Skeletal muscle tissue (tissue), 4 donors: ENCODE measurements around the gene VAT1. TPM values are rescaled to one million over a fixed set of nuclear protein-coding genes. Genes with fewer than 3 reads are reported as not detected.

Experiments
- H3K27ac ChIP-seq: one replicate; pipeline ENCODE4 v1.7.0; 2013; ENCODE audit warnings: mild to moderate bottlenecking, low read depth, low read length, inconsistent platforms
- H3K27me3 ChIP-seq, 3 donors: one replicate each; pipeline ENCODE4 v1.7.0; 2013; ENCODE audit warnings: low read length in 3 of 3; ENCODE audit not compliant: control insufficient read depth in 3 of 3, insufficient read depth in 3 of 3
- H3K36me3 ChIP-seq, 3 donors: one replicate each; pipeline ENCODE4 v1.7.0; 2013; ENCODE audit warnings: low read length in 3 of 3; ENCODE audit not compliant: control insufficient read depth in 3 of 3, insufficient read depth in 3 of 3
- H3K4me1 ChIP-seq, 3 donors: one replicate each; pipeline ENCODE4 v1.7.0; 2013; ENCODE audit warnings: low read length in 3 of 3, mild to moderate bottlenecking in 3 of 3; ENCODE audit not compliant: control insufficient read depth in 3 of 3, insufficient read depth in 3 of 3
- H3K4me3 ChIP-seq, 3 donors: one replicate each; pipeline ENCODE4 v1.7.0; 2013; ENCODE audit warnings: low read length in 3 of 3
- H3K9ac ChIP-seq, 3 donors: one replicate each; pipeline ENCODE4 v1.7.0; 2013; ENCODE audit warnings: low read length in 3 of 3, mild to moderate bottlenecking in 3 of 3, moderate library complexity in 2 of 3, low read depth in 1 of 3
- H3K9me3 ChIP-seq, 3 donors: one replicate each; pipeline ENCODE4 v1.7.0; 2013; ENCODE audit warnings: low read length in 3 of 3; ENCODE audit not compliant: control insufficient read depth in 3 of 3
- total RNA-seq: library from RNA; depleted of rRNA; stranded (reverse); fragments of >200 nt; gene quantifications from one replicate; pipeline ENCODE4 v1.2.3, GENCODE V29; 2014
- donor health status: Osteomylitis.

The VAT1 gene
- total RNA-seq, 1 donor from 2014 or later, result 40.2 TPM

DNA sequence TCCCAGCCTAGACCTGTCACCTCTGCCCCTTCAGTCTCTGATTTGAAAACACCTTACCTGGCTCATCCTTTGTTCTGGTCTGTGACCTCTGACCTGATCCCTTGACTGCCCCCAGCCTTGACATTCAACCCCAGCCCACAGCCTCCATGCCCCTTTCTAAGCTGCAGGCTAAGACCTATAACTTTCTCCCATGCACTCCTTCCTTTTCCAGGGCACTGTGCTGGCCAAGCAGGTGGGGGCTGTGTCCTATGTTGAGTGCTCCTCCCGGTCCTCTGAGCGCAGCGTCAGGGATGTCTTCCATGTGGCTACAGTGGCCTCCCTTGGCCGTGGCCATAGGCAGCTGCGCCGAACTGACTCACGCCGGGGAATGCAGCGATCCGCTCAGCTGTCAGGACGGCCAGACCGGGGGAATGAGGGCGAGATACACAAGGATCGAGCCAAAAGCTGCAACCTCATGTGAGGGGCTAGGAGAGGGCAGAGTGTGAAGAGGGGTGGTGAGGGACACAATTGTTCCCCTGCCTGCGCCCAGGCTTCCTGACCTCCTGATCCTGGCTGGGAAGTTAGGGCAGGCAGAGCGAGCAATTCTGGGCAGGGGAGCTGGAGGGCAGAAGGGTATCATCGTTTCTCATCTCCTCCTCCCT, 6.2 kb upstream of the VAT1 start:
- peak overlapping the region in 1 of 3 donors; percentile 33 for H3K9ac ChIP-seq
- no peaks in the 10 kb centered on the region for H3K27me3 ChIP-seq
- H3K4me1 ChIP-seq, result peaks cover 5 to 21% (median 17%) of the 10 kb centered on the region in 3 donors
- no peaks in the 10 kb centered on the region for H3K36me3 ChIP-seq
- no peaks in the 10 kb centered on the region for H3K9me3 ChIP-seq
- H3K4me3 ChIP-seq, result no peak overlapping the region
- H3K27ac ChIP-seq, result no peak overlapping the region

DNA sequence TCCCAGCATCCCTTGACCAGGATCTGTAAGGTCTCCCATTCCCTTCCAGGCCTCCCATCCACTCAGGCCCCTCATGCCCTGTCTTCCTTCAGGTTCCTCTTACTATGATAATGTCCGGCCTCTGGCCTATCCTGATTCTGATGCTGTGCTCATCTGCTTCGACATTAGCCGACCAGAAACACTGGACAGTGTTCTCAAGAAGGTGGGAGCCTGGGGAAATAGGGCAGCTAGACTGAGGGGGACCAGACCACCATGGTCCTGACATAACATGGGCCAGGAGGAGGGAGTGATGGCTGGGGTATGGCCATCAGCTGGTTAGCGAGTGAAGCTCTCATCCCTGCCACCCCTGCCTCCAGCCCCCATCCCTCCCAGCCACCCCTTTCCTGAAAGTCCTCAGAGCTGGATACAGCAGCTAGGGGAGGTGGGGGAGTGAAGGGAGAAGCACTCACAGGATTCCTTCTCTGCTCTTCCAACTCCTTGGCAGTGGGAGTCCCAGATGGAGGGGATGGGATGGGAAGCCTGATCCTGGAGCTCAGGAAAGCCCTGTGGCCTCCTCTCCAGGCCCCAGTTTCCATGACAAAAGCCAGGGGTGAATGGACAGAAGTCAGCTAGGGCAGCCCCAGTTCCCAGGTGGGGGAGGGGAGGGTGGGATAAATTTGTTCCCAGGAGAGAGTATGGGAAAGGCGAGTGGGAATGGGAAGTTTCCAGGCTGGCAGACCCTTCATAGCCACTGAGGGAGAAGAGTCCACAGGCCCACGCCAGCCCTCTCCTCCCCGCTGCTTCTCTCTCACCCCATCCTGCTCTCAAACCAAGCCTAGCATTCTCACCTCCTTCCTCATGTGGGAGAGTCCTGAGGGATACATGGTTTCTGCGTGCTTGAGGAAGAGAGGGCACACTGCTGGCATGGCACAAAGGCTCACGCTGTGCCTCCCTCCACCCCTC, 5.2 kb upstream of the VAT1 start:
- no peaks in the 10 kb centered on the region for H3K27me3 ChIP-seq
- no peaks in the 10 kb centered on the region for H3K9me3 ChIP-seq
- no peaks in the 10 kb centered on the region for H3K36me3 ChIP-seq
- H3K4me1 ChIP-seq, result peaks cover 5 to 21% (median 17%) of the 10 kb centered on the region in 3 donors
- peak overlapping the region in 1 of 3 donors; percentile 3 for H3K9ac ChIP-seq
- no peak overlapping the region for H3K27ac ChIP-seq
- no peak overlapping the region for H3K4me3 ChIP-seq

- no peaks in the 10 kb centered on the region for H3K27me3 ChIP-seq
- H3K4me1 ChIP-seq, result peaks cover 5 to 24% (median 17%) of the 10 kb centered on the region in 3 donors
- H3K4me3 ChIP-seq, result no peak overlapping the region
- H3K9me3 ChIP-seq, result no peaks in the 10 kb centered on the region
- H3K9ac ChIP-seq, result no peak overlapping the region
- no peaks in the 10 kb centered on the region for H3K36me3 ChIP-seq
- no peak overlapping the region for H3K27ac ChIP-seq
Measured at GRCh38 chr17:43026595-43026994, 4.4 kb upstream of the VAT1 start.

DNA sequence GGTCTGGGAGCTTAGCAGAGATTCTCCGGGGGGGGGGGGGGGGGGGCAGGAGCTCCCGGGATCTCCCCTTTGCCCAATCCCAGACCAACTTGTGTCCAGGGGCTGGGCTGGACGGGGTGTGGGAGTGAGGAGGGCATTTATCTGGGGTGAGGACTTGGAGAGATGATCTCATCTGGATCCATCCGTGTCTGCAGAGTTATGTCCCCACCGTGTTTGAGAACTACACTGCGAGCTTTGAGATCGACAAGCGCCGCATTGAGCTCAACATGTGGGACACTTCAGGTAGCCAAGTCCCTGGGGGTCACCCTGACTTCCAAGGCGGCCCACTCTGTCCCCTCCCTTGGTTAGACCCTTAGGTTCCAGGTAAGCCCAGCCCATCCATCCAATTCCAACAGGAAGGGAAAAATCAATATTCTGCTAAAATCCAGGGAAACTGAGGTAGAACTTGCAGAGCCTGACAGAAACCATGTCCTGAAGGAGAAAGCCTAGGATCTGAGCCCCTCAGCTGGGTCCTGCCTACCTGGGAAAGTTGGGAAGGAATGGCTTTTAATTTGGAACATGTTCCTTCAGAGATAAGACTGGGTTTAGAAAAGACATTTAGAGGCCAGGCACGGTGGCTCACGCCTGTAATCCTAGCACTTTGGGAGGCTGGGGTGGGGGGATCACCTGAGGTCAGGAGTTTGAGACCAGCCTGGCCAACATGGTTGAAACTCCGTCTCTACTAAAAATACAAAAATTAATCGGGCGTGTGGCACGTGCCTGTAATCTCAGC, 3.8 kb upstream of the VAT1 start:
- H3K4me3 ChIP-seq, result no peak overlapping the region
- H3K27me3 ChIP-seq, result no peaks in the 10 kb centered on the region
- H3K9me3 ChIP-seq, result no peaks in the 10 kb centered on the region
- peaks cover 7 to 28% (median 17%) of the 10 kb centered on the region in 3 donors for H3K4me1 ChIP-seq
- no peak overlapping the region for H3K9ac ChIP-seq
- H3K36me3 ChIP-seq, result no peaks in the 10 kb centered on the region
- H3K27ac ChIP-seq, result no peak overlapping the region

- no peaks in the 10 kb centered on the region for H3K9me3 ChIP-seq
- H3K27ac ChIP-seq, result no peak overlapping the region
- H3K27me3 ChIP-seq, result no peaks in the 10 kb centered on the region
- H3K4me3 ChIP-seq, result no peak overlapping the region
- peaks cover 12 to 32% (median 19%) of the 10 kb centered on the region in 3 donors for H3K4me1 ChIP-seq
- no peak overlapping the region for H3K9ac ChIP-seq
- no peaks in the 10 kb centered on the region for H3K36me3 ChIP-seq
Measured at GRCh38 chr17:43025290-43025657, 3.1 kb upstream of the VAT1 start.

GRCh38 chr17:43024407-43025289, 2.5 kb upstream of the VAT1 start, which contains the start of gene RND2:
RND2 (plus strand) TSS chr17:43025231; CDS start chr17:43025348, 117 bp downstream.
- H3K9ac ChIP-seq, result peak within 1 kb of the TSS; percentile 61 to 79 (median 71)
- no peak within 1 kb of the TSS for H3K27ac ChIP-seq
- H3K27me3 ChIP-seq, result no peaks in the 10 kb centered on the region
- peak within 1 kb of the TSS; percentile 76 to 78 (median 77) for H3K4me3 ChIP-seq
- H3K36me3 ChIP-seq, result no peaks in the 10 kb centered on the region
- no peaks in the 10 kb centered on the region for H3K9me3 ChIP-seq
- H3K4me1 ChIP-seq, result peaks cover 17 to 35% (median 25%) of the 10 kb centered on the region in 3 donors

DNA sequence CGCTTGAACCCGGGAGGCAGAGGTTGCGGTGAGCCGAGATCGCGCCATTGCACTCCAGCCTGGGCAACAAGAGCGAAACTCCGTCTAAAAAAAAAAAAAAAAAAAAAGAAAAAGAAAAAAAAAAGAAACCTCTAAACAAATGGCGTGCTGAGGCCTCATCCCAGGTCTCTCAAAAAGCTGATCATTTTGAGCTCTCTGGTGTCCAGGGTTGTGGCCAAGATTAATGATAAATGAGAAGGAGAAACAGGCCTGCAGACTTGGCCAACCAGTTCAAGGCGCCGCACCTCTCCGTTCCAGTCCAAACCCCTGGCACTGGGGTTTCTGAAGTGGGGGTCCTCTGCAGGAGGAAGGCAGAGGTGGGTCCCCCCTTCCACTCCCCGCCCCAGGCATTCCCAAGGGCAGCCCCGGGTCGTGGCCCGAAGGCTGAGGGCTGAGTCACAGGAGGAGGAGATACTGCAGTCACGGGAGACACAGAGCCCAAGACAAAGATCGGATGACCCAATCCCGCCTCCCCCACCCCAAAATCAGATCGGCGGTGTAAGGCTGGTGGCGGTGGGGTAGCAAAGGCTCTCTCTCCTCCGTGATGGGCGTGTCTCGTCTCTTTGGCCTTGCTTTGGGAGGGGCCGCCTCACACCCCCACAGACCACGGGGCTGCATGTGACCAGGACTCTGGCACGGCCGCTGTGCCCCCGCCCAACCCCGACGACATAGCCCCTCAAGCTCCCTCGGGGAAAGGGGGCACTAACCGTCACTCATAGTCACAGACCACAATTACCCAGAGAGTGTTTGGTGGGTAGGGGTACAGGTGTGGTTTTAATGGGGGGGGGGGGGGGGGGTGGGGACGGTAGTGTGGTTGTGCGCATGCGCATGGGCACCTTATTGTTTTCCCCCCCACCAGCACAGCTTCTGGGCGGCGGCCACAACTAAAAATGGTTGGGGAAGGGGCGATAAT, 1.1 kb downstream of the VAT1 start:
- Histone ChIP-seq H3K4me3 (peak overlapping the region; percentile 78 to 94 (median 94)), H3K27me3 (no peaks in the 10 kb centered on the region), H3K27ac (peak overlapping the region; percentile 79), H3K9me3 (no peaks in the 10 kb centered on the region), H3K36me3 (peaks cover 12 to 16% (median 14%) of the 10 kb centered on the region in 3 donors), H3K9ac (peak overlapping the region; percentile 78 to 88 (median 82)), H3K4me1 (peaks cover 26 to 43% (median 31%) of the 10 kb centered on the region in 3 donors)

GRCh38 chr17:43020030-43020621, 2.1 kb downstream of the VAT1 start:
- Histone ChIP-seq H3K27ac (peak overlapping the region; percentile 30), H3K4me1 (peaks cover 34 to 52% (median 38%) of the 10 kb centered on the region in 3 donors), H3K36me3 (peaks cover 15 to 19% (median 16%) of the 10 kb centered on the region in 3 donors), H3K9ac (peak overlapping the region in 2 of 3 donors; percentile 16 to 43), H3K27me3 (no peaks in the 10 kb centered on the region), H3K9me3 (no peaks in the 10 kb centered on the region), H3K4me3 (peak overlapping the region in 2 of 3 donors; percentile 29 to 51)
